HG03354 (cell line): ENCODE measurements around the gene CCDC88B.

Source experiments
- ATAC-seq: cut with Tn5 transposase; IDR thresholded peaks from one replicate; pipeline ENCODE4 v1.9.1; 2021; ENCODE audit warnings: mild to moderate bottlenecking; ENCODE audit not compliant: unreplicated experiment, poor library complexity, severe bottlenecking

The CCDC88B gene

GRCh38 chr11:64391839-64392238 lies 51.8 kb downstream of the CCDC88B start:
- ATAC-seq, result no peak

GRCh38 chr11:64395545-64396078 lies 55.6 kb downstream of the CCDC88B start:
- no peak for ATAC-seq

- ATAC-seq, result no peak
Measured at GRCh38 chr11:64396079-64396591, 56.1 kb downstream of the CCDC88B start.

- ATAC-seq, result no peak
Measured at GRCh38 chr11:64400102-64400501, 60.1 kb downstream of the CCDC88B start.

GRCh38 chr11:64400667-64401066 lies 60.7 kb downstream of the CCDC88B start:
- ATAC-seq, result no peak

GRCh38 chr11:64401775-64402174 lies 61.8 kb downstream of the CCDC88B start:
- no peak for ATAC-seq

- ATAC-seq, result no peak
Measured at GRCh38 chr11:64403106-64403505, 63.1 kb downstream of the CCDC88B start.

GRCh38 chr11:64406221-64406946 lies 66.4 kb downstream of the CCDC88B start:
- no peak for ATAC-seq
